T-helper 2 cell treated with Interferon-gamma antibody and Interleukin-4, amounts not matched to agents 100 ng/mL and 5 ng/mL, for 36 hours (primary cell): ENCODE data around the gene FGFBP1. TPM values are rescaled to one million over a fixed set of nuclear protein-coding genes. Genes with fewer than 3 reads are reported as not detected.
"Not testable (repeated sequence)": the region's sequence is repeated elsewhere in the genome, so short reads cannot be mapped to it uniquely, and the experiment has no call there.

ENCODE experiments used
- intact Hi-C: fragments of 100-400 bp; cut with micrococcal nuclease; formaldehyde crosslinking; loops from one replicate; pipeline ENCODE4 v1.15.1; 2023
- total RNA-seq: library from RNA; stranded (reverse); gene quantifications from 2 replicates; pipeline ENCODE4 v1.2.3, GENCODE V29; 2022

FGFBP1 gene
- total RNA-seq, 1 donor from 2014 or later, result not detected

DNA sequence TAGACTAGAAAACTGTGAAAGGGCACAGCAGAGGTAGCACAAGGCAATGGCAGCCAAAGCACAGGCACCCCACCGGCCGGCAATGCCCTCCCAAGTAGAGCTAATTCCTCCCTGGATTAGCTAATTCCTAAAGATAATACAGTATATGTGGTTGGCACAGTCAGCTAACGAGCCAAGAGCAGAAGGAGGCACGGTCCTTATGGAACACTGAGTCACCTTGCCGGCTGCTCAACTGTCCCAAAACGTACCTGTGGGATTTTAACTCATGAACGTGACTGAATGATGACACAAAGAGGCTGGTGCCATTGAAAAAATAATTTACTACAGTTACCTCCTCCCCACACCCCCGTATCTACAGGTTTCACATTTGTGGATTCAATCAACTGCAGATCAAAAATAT lies 9.1 kb upstream of the FGFBP1 start:
- intact Hi-C loops, result no loop called here

DNA sequence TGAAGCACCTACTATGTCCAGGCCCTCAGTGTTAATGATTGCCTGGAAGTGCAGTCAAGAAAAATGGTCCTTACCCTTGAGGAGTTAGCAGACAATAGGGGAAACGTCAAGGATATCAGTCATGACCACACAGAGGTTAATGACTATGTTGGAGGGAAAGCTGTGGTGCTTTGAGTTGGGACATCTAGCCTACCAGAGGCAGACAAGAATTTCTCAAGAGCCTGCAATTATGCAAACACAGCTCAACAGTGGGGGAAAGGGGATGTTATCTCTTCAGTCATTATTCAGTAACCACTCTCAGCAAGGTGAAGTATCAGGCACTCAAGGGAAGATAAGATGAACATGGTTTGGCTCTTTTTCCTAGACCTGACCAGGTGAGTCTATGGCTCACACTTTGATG lies 7.0 kb upstream of the FGFBP1 start:
- intact Hi-C loops, result no loop called here

DNA sequence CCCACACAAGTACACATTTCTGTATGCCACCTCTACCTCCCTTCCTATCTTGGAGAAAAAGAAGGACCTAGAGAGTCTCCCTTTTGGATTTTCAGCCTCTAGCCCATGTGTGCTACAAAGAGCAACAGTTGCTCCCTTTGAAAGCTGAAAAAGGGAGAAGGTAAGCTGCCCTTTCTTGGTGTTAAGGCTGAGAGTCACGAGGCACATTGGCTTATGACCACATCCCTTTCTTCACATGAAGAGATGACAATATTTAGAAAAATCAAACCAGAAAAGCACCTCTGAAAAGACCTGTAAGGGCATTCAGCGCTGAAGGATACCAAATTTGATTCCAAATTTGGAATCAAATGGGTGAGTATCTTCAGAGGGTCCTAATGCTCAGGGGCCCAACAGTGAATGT lies 6.4 kb upstream of the FGFBP1 start:
- intact Hi-C loops, result no loop called here

DNA sequence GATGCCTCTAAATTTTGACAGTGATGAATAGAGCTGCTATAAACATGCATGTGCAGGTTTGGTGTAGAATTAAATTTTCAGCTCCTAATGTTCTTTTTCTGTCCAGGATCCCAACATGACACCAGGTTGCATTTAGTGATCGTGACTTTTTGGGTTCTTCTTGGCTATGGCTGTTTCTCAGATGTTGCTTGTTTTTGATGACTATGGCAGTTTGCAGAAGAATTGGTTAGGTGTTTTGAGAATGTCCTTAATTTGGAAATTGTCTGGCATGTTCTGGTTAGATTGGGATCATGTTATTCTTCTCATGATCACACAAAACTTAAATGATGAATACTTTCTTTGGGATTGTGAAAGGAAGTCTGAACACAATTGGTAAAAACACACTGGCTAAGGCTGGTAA lies 3.7 kb upstream of the FGFBP1 start:
- intact Hi-C loops, result no loop called here

DNA sequence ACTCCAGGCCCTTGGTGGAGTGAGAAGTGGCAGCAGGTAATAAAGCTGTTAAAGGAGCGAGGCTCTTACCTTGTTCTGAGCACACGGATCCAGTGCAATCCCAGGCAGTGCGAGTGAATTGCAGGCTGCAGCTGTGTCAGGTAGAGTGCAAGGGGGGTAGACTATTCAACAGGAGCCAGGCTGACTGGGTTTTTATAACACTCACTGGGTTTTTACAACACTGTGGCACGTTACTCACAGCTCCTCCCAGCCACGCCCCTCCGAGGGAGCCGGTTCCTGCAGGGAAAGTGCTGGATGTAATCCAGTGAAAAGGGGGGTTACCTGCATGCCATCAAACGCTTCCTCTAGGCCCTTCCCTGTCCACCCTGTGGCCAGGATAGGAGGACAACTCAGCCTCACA lies 358 bp downstream of the FGFBP1 start:
- intact Hi-C loops, result no loop called here

DNA sequence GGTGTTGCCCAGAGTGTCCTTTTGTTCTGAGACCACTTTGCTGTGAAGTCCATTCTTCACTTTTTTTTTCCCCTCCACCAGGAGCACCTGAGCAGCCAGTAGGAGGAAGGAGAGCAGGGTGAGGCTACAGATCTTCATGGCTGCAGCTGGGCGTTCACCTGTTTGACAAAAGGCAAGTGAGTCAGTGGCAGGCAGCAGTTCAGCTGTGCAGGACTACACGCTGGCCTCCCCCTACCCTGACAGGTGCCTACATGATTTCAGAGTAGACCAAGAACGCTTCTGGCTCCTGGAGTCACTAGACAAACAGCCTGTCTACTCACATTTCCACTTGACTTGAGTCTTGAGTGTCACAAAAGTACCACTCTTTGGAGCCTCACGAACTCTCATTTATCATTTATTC lies 2.0 kb downstream of the FGFBP1 start:
- intact Hi-C loops, result no loop called here

DNA sequence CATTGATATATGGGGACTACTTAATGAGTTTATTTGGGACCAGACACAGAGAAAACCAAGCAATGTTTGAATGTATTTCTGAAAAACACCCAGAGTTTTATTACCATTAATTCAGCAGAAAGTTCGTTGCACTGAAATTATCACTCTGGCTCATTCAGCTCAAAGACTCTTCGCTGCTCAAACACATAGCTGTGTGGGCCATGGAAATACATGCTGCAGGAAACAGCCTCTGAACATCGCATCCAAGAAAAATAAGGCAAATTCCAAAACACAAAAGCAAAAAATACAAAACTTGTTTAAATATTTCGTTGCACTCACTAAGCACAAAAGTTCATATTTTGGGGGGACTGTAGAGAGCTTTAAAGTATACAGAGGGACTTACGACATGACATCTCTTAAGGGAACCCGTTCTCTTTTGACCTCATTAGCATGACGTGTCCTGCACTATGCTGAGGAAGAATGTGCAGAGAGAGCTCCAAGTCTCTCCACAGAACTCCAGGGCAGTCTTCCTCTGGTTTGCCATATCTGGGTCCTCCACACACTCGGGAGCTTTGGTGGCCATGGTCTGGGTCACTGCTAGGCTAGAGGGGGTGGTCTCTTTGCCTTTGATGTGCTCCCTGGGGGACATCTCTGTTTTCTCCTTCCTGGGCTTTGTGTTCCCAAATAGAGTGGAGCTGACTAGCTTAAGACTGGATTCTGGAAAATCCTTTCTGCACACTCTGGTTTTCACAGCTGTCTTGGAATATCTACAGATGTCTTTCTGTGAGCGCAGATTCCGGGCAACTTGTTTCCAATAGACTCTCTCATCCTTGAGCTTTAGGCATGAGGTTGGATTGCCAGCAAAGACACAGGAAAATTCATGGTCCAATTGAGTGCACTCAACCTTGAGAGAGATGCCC lies 2.8 kb downstream of the FGFBP1 start:
- intact Hi-C loops, result no loop called here

DNA sequence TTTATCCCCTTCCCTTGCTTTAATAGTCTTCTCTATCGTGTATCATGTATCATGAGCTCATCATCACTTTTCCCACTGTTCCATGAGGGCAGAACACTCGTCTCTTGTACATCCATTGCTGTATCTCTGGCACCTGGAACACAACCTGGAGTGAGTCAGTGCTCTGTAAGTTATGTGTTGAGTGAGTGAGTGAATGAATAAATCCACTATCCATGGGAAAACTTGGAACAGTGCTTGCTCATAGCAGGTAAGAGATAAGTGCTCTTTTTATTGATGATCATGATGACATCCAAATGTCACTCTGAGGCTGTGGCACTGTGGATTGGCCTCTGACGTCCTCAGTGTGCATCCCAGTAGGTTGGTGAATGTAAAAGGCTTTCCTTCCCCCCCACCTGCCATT lies 4.3 kb downstream of the FGFBP1 start:
- intact Hi-C loops, result no loop called here

DNA sequence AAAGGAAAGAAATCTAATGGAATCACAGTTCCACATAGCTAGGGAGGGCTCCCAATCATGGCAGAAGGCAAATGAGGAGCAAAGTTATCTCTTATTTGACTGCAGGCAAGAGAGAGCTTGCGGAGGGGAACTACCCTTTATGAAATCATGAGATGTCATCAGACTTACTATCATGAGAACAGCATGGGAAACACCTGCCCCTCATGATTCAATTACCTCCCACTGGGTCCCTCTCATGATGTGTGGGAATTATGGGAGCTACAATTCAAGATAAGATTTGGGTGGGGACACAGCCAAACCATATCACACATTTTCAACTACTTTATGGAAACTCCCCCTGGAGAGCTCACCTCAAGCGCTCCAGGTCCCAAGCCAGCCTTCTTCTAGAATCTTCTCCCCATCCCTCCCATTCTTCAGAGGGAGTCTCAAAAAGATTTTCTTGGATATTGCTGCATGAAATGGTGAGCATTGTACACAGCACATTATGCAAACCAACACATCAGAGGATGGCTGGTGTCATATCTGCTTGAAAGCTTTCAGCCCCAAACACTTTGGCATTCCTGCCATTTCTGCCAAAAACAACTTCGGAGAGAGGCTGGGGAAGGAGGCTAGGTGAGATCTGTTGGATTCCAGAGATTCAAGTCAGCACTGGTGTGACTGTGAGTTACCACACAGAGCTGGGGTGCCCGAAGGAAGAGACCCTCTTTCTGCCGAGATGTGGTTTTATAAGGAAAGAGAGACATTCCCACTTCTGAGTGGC lies 6.9 kb downstream of the FGFBP1 start:
- intact Hi-C loops, result no loop called here

DNA sequence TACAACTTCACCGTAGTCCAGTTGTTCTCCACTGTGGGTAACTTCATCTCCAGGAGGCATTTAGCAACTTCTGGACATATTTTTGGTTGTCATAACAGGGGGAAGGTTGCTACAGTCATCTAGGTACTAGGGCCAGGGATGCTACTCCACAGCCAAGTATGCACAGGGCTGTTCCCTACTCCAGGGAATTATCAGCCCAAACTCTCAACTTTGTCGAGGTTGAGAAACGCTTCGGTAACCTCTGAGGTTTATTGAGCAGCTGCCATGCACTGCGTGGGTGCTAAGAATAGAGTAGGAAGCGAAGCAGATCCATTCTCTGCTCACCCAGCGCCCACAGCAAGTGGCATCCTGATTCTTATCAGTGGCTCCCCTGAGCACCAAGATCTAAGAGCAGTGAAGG lies 8.2 kb downstream of the FGFBP1 start:
- intact Hi-C loops, result no loop called here

DNA sequence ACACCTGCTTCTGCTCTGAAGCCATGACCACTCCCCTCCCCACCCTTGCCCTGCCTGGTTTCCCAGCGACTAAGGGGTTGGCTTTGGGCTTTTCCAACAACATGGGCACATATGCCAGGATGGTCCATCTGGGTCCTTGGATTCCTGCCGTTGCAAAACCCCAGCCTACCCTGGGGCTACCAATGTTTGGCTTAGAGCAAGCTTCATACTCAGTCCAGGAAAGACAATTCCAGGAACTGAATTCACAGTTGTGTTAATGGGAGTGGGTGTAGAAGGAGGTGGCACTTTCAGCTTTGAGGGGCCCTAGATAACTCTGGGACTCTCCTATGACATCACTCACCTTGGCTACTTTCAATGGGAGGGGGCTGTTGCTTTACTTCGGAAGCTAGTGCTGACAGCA lies 9.0 kb downstream of the FGFBP1 start:
- intact Hi-C loops, result no loop called here

DNA sequence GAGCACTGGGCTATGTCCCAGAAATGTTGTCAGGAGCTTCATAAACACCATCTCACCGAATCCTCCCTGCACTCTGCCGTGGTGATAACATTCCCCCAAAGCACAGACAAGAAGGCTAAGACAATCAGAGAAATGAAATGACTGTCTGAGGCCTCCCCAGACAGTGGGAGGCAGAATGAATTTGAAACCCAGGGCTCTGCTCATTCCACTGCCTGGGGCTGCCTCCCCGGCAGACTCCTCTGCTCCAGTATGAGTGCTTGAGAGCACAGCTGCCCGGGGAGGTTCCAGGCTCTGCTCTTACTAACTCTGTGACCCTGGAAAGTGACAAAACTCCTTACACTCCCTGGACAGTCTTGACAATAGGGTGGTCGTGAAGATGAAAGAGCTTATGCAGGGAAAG lies 9.7 kb downstream of the FGFBP1 start:
- intact Hi-C loops, result no loop called here

DNA sequence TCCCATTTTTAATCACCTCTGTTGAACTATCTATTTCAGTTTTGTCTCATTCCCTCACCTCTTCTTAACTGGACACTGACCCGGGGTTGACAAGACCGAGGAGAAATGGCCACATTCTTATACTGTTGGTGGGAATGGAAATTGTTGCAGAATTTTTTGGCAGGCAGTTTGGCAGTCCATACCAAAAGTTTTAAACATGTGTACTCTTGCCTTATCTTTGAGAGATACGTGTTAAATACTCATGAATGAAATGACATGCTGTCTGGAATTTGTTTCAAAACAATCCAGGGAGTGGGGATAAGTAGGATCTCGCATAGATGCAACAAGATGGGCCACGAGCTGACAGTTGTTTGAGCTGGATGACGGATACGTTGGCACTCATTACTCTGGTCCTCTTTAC lies 12.1 kb downstream of the FGFBP1 start:
- intact Hi-C loops, result no loop called here

DNA sequence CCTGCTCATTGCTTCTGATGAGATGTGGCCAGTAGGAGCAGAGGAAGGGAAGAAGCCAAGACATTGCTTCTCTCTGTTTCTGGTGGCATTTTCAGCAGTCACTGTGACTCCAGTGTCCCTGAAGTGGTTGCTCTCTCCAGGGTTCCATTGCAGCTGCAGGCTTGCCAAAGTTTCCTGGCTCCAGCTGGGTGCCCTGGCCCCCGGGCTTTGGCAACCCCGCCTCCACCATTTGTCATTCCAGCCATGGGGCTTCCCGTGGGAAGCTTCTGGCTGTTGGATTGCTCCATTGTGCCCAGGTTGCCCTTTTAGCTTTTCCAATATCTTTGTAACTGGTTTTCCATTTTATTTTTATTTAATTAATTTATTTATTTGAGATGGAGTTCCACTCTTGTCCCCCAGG lies 12.7 kb downstream of the FGFBP1 start:
- intact Hi-C loops, result no loop called here

DNA sequence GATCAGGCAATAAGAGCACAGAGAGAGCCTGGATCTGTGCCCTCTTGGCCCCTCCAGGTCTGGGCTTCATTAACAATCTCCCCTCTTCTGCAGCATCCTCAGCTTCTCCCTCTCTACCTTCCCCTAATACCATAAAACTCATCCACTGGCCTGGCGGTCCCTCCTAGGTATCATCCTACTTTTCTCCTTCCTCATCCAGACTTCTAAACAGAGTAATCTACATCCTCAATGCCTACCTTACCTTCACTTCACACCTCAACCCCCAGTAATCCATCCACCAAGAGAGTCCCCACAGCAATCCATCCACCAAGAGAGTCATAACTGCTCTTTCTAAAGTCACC lies 17.0 kb downstream of the FGFBP1 start:
- intact Hi-C loops, result no loop called here

DNA sequence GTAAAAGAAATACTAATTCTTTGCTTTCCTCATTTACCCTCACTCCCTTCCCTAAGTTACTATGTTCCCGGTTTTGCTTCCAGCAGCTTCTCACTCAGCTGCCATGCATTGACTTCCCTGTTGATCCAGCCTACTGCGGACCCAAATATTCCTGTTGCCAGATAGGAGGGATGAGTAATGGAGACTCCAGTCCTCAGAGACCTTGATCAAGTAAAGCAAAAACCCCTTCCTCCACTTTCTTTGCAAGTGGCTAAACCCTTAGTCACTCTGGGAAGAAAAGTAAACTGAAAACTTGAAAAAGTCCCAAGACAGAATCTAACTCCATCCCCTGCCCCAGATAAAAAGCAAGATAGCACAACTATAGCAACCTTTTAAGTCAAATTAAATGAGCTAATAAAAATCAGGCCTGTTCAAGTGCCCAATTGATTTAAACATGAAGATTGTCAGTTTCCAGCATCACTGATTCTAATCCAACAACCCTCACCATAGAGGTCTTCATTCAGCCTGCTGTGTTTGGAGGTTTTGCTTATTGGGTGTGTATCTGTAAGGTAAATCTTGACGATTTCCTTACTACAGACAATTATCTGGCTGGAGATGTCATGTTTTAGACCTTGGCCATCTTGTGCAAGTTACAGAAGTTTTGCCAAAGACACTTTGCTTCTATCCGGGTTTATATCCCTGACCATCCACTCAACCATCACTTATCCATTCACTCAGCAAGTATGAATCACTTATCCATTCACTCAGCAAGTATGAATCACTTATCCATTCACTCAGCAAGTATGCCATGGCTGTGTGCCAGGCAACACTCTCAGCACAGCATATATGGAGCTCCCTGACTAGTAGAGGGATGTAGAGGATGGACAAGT lies 17.6 kb downstream of the FGFBP1 start:
- intact Hi-C loops, result no loop called here

DNA sequence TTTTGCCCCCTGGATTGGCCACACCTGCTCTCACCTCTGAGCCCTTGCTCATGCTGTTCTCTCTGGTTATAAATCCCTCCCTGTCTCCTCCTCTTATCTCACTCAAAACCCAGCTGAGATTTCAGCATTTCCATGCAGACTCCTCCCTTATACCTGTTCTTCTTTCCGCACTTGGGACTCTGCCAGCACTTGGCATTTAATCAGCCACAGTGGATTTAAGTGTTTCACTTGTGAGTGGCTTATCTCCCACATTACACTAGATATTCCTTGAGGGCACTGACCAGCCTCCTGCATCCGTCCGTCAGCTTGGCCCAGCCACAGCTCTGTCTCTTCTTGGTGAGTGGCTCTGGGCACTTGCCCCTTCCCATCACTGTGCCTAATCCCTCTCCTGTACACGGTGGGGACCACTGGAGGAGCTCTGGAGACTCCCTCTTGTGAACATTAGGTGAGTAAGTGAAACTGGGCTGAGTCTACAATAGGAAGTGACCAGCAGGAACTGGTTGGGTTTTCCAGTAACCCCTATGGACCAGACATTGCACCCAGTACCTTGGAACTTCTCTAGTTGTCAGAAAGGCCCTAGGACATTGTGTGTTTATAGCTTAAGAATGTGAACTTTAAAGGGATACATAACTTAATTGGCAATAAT lies 19.9 kb downstream of the FGFBP1 start:
- intact Hi-C loops, result no loop called here

DNA sequence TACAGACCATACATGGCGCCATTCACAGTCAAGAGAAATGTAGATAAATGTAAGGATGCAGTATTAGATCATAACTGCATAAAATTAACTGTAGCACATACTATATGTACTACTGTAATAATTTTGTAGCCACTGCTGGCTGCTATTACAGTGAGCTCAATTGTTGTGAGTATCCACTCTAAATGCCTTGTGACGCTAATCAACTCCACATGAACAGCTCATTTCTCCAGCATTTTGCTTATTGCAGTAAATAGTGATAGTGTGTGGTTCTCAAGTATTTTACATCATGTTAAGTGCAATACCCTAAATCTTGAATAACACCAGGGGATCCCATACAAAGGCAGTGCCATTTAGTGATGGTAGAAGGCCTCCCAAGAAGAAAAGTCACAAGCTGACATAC lies 21.2 kb downstream of the FGFBP1 start:
- intact Hi-C loops, result no loop called here

DNA sequence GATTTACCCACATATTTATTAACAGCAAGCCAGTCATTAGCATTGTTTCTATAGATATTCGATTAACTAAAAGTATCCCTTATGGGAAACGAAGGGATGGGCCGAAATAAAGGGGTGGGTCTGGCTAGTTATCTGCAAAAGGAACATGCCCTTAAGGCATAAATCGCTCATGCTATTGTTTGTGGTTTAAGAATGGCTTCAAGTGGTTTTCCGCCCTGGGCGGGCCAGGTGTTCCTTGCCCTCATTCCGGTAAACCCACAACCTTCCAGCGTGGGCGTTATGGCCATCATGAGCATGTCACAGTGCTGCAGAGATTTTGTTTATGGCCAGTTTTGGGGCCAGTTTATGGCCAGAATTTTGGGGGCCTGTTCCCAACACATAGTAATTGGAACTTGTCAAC lies 22.2 kb downstream of the FGFBP1 start:
- intact Hi-C loops, result not testable (repeated sequence)

DNA sequence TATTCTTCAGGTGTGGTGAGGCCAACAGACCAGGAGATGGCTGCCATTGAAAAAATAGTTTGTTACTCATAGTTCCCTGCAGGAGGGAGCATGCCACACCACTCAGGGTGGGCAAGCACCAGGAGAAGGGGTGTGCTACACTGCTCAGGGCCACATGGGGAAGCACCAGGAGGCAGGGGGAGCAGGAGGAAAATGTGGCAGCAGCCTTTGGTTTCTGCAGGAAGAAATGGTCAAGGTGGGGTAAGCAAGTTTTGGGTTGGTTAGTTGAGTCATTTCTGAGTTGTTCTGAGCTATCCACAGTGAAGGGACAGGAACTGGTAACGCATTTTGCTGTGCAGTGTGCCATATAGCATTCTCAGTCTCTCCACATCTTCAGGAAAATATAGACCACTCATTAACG lies 23.8 kb downstream of the FGFBP1 start:
- intact Hi-C loops, result no loop called here

DNA sequence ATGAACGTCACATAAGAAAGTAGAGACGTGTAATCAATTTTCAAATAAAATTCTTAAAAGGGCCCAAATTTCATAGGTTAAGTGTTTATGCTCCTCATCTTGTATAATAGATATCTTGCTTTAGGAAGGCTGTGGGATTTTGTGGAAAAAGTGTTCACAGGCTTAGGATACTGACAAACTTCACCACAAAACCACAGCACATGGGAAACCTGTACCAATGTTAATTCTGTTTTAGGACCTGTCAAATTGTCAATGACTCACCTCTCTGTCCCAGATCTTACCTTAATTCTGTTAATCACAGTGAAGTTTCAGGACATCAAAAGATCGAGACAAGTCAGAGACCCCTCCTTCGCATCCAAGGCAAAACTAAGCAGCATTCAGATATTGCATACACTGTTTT lies 24.2 kb downstream of the FGFBP1 start:
- intact Hi-C loops, result no loop called here

DNA sequence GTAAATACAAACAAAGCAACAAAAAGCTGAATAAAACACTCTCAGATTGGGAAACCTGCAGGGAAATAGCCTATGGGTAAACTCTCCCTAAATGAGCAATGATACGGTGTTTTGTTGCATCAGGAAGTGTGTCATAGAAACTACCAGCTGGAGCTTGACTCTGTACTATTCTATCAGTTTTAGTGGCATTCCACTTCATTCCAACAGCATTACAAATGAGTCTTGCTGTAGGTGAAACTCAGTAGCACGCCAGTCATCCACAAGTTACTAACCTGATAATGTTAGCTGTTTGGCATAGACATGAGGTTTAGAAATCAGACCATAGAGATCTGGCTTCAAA lies 24.9 kb downstream of the FGFBP1 start:
- intact Hi-C loops, result no loop called here
